ENCODE data around the gene DPYD.

DPYD gene

DNA sequence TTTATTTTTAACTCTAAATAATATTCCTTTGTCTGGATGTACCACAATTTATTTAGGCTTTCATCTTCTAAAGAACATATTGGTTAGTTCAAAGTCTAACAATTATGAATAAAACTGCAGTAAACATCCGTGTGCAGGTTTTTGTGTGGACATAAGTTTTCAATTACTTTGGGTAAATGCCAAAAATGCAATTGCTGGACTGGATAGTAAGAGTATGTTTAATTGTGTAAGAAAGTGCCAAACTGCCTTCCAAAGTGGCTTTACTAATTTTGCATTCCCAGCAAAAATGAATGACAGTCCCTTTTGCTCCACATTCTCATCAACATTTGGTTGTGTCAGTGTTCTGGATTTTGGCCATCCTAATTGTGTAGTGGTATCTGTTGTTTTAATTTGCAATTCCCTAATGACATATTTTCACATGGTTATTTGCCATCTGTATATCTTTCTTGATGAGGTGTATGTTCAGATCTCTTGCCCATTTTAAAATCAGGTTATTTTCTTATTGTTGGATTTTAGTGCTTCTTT is 113.8 kb downstream of the DPYD start:
- TF ChIP-seq, protein P1, sequence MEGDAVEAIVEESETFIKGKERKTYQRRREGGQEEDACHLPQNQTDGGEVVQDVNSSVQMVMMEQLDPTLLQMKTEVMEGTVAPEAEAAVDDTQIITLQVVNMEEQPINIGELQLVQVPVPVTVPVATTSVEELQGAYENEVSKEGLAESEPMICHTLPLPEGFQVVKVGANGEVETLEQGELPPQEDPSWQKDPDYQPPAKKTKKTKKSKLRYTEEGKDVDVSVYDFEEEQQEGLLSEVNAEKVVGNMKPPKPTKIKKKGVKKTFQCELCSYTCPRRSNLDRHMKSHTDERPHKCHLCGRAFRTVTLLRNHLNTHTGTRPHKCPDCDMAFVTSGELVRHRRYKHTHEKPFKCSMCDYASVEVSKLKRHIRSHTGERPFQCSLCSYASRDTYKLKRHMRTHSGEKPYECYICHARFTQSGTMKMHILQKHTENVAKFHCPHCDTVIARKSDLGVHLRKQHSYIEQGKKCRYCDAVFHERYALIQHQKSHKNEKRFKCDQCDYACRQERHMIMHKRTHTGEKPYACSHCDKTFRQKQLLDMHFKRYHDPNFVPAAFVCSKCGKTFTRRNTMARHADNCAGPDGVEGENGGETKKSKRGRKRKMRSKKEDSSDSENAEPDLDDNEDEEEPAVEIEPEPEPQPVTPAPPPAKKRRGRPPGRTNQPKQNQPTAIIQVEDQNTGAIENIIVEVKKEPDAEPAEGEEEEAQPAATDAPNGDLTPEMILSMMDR (IDR thresholded peaks at IDR 0.05; ENCODE audit: poor library complexity, severe bottlenecking) = no peak
- H3K27me3 ChIP-seq (ENCODE audit: insufficient read depth, poor library complexity, severe bottlenecking) = no peaks in the 10 kb centered on the region
- no peaks in the 10 kb centered on the region for H3K36me3 ChIP-seq (ENCODE audit: low read depth)
- peaks cover 4% of the 10 kb centered on the region for H3K9me3 ChIP-seq (ENCODE audit: severe bottlenecking)
- H3K4me3 ChIP-seq (ENCODE audit: severe bottlenecking) = no peak overlapping the region
- ATAC-seq (ENCODE audit: low read depth) = no peak
- no peak for DNase-seq (ENCODE audit: low spot score)
- H3K27ac ChIP-seq (ENCODE audit: poor library complexity, severe bottlenecking) = no peak overlapping the region
- H3K4me1 ChIP-seq (ENCODE audit: insufficient read depth, poor library complexity, severe bottlenecking) = no peaks in the 10 kb centered on the region

GRCh38 chr1:97806326-97806725 is 114.5 kb downstream of the DPYD start:
- H3K27me3 ChIP-seq (ENCODE audit: insufficient read depth, poor library complexity, severe bottlenecking) = no peaks in the 10 kb centered on the region
- ATAC-seq (ENCODE audit: low read depth) (no peak), DNase-seq (ENCODE audit: low spot score) (no peak)
- TF ChIP-seq, protein P1 (IDR thresholded peaks at IDR 0.05; ENCODE audit: poor library complexity, severe bottlenecking) = no peak
- no peaks in the 10 kb centered on the region for H3K36me3 ChIP-seq (ENCODE audit: low read depth)
- H3K4me1 ChIP-seq (ENCODE audit: insufficient read depth, poor library complexity, severe bottlenecking) = no peaks in the 10 kb centered on the region
- peaks cover 4% of the 10 kb centered on the region for H3K9me3 ChIP-seq (ENCODE audit: severe bottlenecking)
- H3K4me3 ChIP-seq (ENCODE audit: severe bottlenecking) = no peak overlapping the region
- no peak overlapping the region for H3K27ac ChIP-seq (ENCODE audit: poor library complexity, severe bottlenecking)

DNA sequence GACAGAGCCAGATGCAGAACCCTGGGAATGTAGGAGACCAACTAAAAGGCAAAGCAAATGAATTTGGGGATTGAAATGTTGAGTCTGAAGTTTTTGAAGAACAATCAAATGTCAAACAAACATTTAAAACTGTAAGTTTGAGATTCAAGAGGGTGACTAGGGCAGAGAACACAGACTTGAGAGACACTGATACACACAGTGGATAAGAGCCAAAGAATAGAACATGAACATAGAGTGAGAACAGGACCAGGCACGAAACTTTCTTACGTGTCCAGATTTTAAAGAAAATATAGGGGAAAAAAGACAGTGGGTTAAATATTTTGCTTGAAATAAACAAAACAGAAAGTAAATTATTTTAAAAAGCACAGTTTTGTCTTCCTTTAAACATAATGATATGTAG is 115.7 kb downstream of the DPYD start:
- no peaks in the 10 kb centered on the region for H3K27me3 ChIP-seq (ENCODE audit: insufficient read depth, poor library complexity, severe bottlenecking)
- ATAC-seq (ENCODE audit: low read depth) = no peak
- no peaks in the 10 kb centered on the region for H3K4me1 ChIP-seq (ENCODE audit: insufficient read depth, poor library complexity, severe bottlenecking)
- DNase-seq (ENCODE audit: low spot score) = no peak
- H3K4me3 ChIP-seq (ENCODE audit: severe bottlenecking) = no peak overlapping the region
- TF ChIP-seq, protein P1 (IDR thresholded peaks at IDR 0.05; ENCODE audit: poor library complexity, severe bottlenecking) = no peak
- peaks cover 4% of the 10 kb centered on the region for H3K9me3 ChIP-seq (ENCODE audit: severe bottlenecking)
- H3K36me3 ChIP-seq (ENCODE audit: low read depth) = no peaks in the 10 kb centered on the region
- H3K27ac ChIP-seq (ENCODE audit: poor library complexity, severe bottlenecking) = no peak overlapping the region

GRCh38 chr1:97803026-97803425 is 117.8 kb downstream of the DPYD start:
- H3K27ac ChIP-seq (ENCODE audit: poor library complexity, severe bottlenecking) = no peak overlapping the region
- ATAC-seq (ENCODE audit: low read depth) = no peak
- no peak for DNase-seq (ENCODE audit: low spot score)
- peaks cover 4% of the 10 kb centered on the region for H3K9me3 ChIP-seq (ENCODE audit: severe bottlenecking)
- no peak overlapping the region for H3K4me3 ChIP-seq (ENCODE audit: severe bottlenecking)
- no peaks in the 10 kb centered on the region for H3K27me3 ChIP-seq (ENCODE audit: insufficient read depth, poor library complexity, severe bottlenecking)
- TF ChIP-seq, protein P1 (IDR thresholded peaks at IDR 0.05; ENCODE audit: poor library complexity, severe bottlenecking) = no peak
- H3K4me1 ChIP-seq (ENCODE audit: insufficient read depth, poor library complexity, severe bottlenecking) = no peaks in the 10 kb centered on the region
- no peaks in the 10 kb centered on the region for H3K36me3 ChIP-seq (ENCODE audit: low read depth)

GRCh38 chr1:97802011-97802410 is 118.8 kb downstream of the DPYD start:
- DNase-seq (ENCODE audit: low spot score) (no peak), ATAC-seq (ENCODE audit: low read depth) (no peak)
- Histone ChIP-seq H3K4me1 (ENCODE audit: insufficient read depth, poor library complexity, severe bottlenecking) (no peaks in the 10 kb centered on the region), H3K4me3 (ENCODE audit: severe bottlenecking) (no peak overlapping the region), H3K27ac (ENCODE audit: poor library complexity, severe bottlenecking) (no peak overlapping the region), H3K36me3 (ENCODE audit: low read depth) (no peaks in the 10 kb centered on the region), H3K9me3 (ENCODE audit: severe bottlenecking) (peaks cover 4% of the 10 kb centered on the region), H3K27me3 (ENCODE audit: insufficient read depth, poor library complexity, severe bottlenecking) (no peaks in the 10 kb centered on the region)
- TF ChIP-seq, protein P1 (IDR thresholded peaks at IDR 0.05; ENCODE audit: poor library complexity, severe bottlenecking) = no peak

Data from RWPE2 (cell line).